ENCODE data around the gene LRRC32.
"Not testable (repeated sequence)": the region's sequence is repeated elsewhere in the genome, so short reads cannot be mapped to it uniquely, and the experiment has no call there.

The LRRC32 gene

GRCh38 chr11:76608879-76609460, 61.6 kb downstream of the LRRC32 start:
- not testable (repeated sequence) for DNase-seq

GRCh38 chr11:76608228-76608627, 62.3 kb downstream of the LRRC32 start:
- DNase-seq: not testable (repeated sequence)

Measured in activated CD4-positive, alpha-beta T cell treated with anti-CD3 and anti-CD28 coated beads, Interleukin-2, amount 50 U/mL, for 16 hours (primary cell).